GM12891 (cell line): ENCODE data around the gene TMEM168.

Source experiments
- PAX5 ChIP-seq: IDR thresholded peaks from 2 replicates; pipeline ENCODE4 v1.6.1; 2011; ENCODE audit warnings: low read length, moderate library complexity, mild to moderate bottlenecking; ENCODE audit not compliant: insufficient read depth, severe bottlenecking
- POLR2A ChIP-seq: IDR thresholded peaks from 2 replicates; pipeline ENCODE4 v1.6.1; 2011; ENCODE audit warnings: low read depth, low read length, control low read depth
- POLR2AphosphoS5 ChIP-seq: IDR thresholded peaks from 2 replicates; pipeline ENCODE4 v1.6.1; 2011; ENCODE audit warnings: low read depth, low read length, control low read depth
- TAF1 ChIP-seq: IDR thresholded peaks from 2 replicates; pipeline ENCODE4 v1.6.1; 2011; ENCODE audit warnings: low read depth, low read length, control low read depth

GRCh38 chr7:112763298-112763697 lies 26.9 kb downstream of the TMEM168 start:
- no peak for TF ChIP-seq TAF1
- no peak for TF ChIP-seq POLR2A
- TF ChIP-seq PAX5, result no peak
- no peak for TF ChIP-seq POLR2AphosphoS5
